GM12874 (cell line): ENCODE results near the gene VPS18.

Experiments used
- CTCF ChIP-seq: IDR thresholded peaks from 2 replicates; pipeline ENCODE4 v1.5.1; 2011; ENCODE audit warnings: low read depth, mild to moderate bottlenecking, control low read depth, low read length, moderate library complexity; ENCODE audit not compliant: insufficient read depth

VPS18 gene

DNA sequence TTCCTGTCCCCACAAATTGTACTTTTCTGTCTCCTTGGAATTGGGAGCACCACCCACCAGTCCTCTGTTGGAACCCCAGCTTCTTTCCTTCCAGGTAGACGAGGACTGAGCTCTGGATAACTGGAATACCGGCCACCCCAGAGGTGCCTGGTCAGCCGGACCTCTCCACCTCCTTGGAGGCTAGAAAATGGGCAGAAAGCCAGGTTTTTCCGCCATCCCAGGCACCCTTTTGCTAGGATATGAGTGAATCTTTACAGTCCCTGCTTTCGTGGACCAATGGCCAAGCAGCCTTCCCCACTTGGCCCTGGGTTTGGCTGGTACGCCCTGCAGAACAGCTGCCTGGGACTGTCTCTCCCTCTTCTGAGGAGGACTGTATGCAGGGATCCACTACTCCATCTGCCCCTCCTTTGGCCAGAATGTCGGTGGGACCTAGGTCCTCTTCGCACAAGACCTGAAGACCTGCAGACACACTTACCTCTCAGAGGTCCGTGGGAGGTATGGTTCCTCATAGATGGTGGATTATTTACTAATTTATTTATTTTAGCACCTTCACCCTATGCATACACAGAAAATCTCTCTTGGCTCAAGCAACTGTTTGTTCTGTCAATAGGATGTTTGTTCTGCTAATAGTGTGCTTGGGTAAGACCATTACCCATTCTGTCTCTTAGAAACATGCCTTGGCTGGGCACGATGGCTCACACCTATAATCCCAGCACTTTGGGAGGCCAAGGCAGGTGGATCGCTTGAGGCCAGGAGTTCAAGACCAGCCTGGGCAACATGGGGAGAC is 50.5 kb downstream of the VPS18 start:
- no peak for TF ChIP-seq CTCF

DNA sequence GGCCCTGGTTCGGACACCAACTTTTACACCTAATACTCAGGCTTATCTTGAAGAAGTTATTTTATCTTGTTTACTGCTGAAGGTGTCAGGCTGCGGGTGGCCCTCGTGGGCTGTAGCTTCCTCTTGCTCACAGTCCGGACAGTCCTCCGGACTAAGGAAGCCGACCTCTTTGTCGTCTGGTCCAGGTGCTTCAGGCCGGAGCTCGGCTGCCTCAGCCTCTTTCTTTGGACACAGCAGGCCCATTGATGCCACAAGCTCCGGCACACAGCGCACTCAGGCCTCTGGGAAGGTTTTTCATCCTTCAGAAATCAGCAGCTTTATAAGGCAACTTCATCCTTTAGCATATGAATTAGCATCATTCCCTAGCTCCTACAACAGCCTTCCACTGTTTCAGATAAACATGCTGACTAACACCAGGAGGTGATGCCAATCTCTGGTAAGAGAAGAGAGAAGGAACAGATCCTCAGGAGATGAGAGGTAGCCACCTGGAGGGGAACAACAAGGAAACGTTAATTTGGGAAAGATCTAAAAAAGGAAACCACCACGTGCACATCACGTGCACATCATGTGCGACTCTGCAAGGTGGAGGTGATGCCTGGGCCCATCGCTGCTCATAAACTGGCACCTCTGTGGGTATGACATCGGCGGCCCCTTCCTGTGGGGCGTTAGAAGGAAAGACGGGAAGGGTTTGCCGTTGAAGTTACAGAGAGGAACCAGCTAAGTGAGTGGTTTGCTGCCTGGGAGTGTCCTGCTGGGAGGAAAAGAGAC is 54.6 kb downstream of the VPS18 start:
- TF ChIP-seq CTCF: no peak

- no peak for TF ChIP-seq CTCF
Observed at GRCh38 chr15:40949756-40950207, 55.5 kb downstream of the VPS18 start.

DNA sequence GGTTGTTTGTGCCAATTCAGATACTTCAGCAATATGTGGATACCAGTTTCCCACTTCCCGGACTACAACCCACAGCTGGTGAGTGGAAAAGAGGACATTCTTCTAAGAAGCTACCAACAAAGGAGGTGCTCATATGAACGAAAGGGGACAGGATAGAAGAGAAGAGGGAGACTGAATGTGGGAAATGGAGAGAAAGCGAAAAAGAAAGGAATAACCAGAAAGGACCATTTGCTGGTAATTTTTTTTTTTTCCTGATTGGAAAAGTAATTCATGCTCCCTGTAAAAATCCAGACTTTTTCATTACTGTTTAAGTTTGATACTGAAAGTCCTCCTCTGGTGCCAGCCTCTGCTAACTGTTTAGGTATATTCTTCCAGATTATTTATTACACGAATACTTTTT is 57.5 kb downstream of the VPS18 start:
- TF ChIP-seq CTCF: no peak

DNA sequence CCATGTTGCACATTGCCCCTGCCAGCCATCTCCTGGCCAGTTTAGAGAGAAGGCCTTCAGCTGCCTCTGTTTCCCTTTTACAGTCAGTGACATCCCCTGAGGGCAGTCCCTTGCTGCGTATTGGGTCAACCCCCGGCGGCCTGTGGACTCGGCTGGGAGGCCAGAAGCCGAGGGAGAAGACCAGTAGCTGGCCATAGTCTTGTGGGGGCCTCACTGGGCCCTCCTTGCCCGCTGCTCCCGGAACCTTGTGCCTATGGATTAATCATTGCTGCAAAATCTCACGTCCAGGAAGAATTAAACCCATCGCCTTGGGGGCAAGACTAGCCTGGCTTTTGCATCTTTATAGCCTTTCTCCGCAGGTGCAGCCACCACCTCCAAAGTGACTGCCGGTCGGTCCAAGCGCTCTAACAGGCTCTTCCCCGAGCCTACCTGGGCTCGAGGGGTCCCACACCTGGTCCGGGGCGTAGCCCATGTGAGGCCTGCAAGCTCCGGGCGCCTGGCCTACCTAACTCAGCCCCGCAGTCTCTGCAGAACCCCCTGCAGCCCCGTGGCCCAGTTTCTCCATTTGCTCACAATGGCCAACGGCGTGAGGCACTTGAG is 58.2 kb downstream of the VPS18 start:
- no peak for TF ChIP-seq CTCF

DNA sequence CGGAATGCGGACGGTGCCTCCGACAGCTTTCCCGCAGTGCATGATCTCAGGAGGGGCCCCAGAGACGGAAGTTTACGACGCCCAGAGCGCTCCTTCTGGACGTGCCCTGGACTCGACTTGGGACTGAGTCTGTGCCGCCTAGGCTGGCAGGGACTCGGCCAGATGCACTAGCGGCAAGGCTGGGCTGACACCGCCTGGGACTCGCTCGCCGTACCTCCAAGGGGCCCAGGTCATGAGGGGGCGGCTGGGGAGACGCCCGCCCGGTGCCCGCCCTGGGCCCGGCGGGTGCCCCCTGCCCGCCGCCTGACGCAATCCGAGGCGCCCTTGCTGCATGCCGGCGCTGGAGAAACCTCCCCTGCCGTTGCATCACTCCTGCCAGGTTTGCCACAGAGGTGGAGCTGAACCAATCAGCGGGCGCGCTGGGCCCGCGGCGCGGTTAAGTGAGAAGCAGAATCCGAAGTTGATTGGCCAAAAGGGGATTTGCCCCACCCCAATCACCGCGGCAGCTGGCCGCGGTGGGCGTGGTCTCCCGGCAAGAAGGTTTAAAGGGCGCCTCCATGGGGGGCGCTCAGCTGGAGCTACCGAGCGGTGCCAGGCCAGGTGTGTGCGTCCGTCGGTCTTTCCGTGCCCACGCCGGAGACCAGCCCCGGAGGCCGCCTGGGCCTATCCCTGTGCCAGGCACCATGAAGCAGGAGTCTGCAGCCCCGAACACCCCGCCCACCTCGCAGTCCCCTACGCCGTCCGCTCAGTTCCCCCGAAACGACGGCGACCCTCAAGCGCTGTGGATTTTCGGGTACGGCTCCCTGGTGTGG is 58.9 kb downstream of the VPS18 start, which contains the start of gene CHAC1:
Gene CHAC1, plus strand, starts transcription at position 571 of the 812 bp plus-strand sequence. Its CDS starts 113 bp downstream, at position 684.
- no peak for TF ChIP-seq CTCF
